ENCODE results near the gene SMYD3.
A peak's percentile ranks its signal among the peaks of the same experiment; 100 is the strongest.

The SMYD3 gene

GRCh38 chr1:246200225-246200624, 306.9 kb downstream of the SMYD3 start:
- no peaks in the 10 kb centered on the region for H3K36me3 ChIP-seq
- TF ChIP-seq, protein P1, sequence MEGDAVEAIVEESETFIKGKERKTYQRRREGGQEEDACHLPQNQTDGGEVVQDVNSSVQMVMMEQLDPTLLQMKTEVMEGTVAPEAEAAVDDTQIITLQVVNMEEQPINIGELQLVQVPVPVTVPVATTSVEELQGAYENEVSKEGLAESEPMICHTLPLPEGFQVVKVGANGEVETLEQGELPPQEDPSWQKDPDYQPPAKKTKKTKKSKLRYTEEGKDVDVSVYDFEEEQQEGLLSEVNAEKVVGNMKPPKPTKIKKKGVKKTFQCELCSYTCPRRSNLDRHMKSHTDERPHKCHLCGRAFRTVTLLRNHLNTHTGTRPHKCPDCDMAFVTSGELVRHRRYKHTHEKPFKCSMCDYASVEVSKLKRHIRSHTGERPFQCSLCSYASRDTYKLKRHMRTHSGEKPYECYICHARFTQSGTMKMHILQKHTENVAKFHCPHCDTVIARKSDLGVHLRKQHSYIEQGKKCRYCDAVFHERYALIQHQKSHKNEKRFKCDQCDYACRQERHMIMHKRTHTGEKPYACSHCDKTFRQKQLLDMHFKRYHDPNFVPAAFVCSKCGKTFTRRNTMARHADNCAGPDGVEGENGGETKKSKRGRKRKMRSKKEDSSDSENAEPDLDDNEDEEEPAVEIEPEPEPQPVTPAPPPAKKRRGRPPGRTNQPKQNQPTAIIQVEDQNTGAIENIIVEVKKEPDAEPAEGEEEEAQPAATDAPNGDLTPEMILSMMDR (IDR thresholded peaks at IDR 0.05; ENCODE audit: low read depth, low read length): no peak
- no peak overlapping the region for H3K4me3 ChIP-seq (ENCODE audit: low read depth, low read length)
- no peaks in the 10 kb centered on the region for H3K27me3 ChIP-seq
- peaks cover 12% of the 10 kb centered on the region for H3K4me1 ChIP-seq
- H3K9me3 ChIP-seq: no peaks in the 10 kb centered on the region
- no peak for DNase-seq

GRCh38 chr1:246199086-246199645, 307.9 kb downstream of the SMYD3 start:
- H3K9me3 ChIP-seq: no peaks in the 10 kb centered on the region
- no peaks in the 10 kb centered on the region for H3K27me3 ChIP-seq
- DNase-seq: peak; percentile 84
- peaks cover 12% of the 10 kb centered on the region for H3K4me1 ChIP-seq
- H3K36me3 ChIP-seq: no peaks in the 10 kb centered on the region
- no peak overlapping the region for H3K4me3 ChIP-seq (ENCODE audit: low read depth, low read length)
- TF ChIP-seq, protein P1 (IDR thresholded peaks at IDR 0.05; ENCODE audit: low read depth, low read length): peak; percentile 8; the same call in 1 of the 2 replicates

DNA sequence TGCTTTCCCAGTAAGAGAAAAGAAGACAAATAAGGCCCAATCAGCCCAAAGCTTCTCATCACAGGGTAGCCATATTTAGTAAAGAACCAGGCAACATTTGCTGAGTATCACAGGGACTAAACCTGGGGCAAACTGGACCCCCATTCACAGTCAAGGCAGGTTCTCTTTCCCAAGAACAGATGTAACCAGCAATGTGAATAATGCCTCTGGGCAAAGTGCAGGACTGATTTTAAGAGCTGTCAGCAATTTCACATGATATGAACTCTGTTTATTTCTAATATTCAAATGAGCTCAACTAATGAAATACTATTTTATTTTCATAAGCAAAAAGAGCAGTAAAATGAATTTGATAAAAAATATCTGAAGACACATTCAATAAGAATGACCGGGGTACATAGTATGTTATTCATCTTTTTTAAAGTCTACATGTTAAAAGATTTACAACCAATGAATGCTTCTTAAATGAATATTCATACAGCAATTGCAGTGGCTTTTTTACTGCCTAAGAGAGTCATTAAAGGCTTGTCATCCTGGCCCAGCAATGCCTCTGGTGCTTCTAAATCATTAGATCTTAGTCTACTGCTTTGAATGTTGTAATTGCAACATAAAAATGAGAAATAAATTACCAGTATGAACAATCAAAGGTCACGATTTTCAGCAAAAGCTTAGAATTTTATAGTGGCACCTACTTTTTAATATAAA, 308.8 kb downstream of the SMYD3 start:
- Histone ChIP-seq H3K4me1 (peaks cover 12% of the 10 kb centered on the region), H3K27me3 (no peaks in the 10 kb centered on the region), H3K36me3 (no peaks in the 10 kb centered on the region), H3K9me3 (no peaks in the 10 kb centered on the region), H3K4me3 (ENCODE audit: low read depth, low read length) (no peak overlapping the region)
- DNase-seq: no peak
- TF ChIP-seq, protein P1 (IDR thresholded peaks at IDR 0.05; ENCODE audit: low read depth, low read length): no peak

DNA sequence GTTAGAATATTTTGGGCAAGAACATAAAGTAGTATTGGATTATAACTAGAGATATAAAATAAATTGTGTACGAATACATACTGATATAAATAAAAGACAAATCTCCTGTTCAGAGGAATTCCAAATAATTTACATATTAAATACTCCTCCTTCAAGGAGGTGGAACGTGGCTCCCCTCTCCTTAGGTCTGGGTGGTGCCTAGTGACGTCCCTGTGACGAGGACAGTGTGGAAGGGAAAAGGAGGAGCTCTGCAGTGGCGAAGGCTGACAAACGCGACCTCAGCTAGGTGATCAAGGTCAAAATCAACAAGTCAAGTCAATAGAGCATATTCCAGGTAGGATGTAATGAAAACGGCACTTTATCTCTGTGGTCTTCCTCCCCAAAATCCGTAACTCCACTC, 310.0 kb downstream of the SMYD3 start:
- TF ChIP-seq, protein P1 (IDR thresholded peaks at IDR 0.05; ENCODE audit: low read depth, low read length): no peak
- no peak for DNase-seq

GRCh38 chr1:246195296-246195695, 311.8 kb downstream of the SMYD3 start:
- Histone ChIP-seq H3K36me3 (no peaks in the 10 kb centered on the region), H3K9me3 (no peaks in the 10 kb centered on the region), H3K4me1 (peaks cover 12% of the 10 kb centered on the region), H3K4me3 (ENCODE audit: low read depth, low read length) (no peak overlapping the region), H3K27me3 (no peaks in the 10 kb centered on the region)
- no peak for DNase-seq
- TF ChIP-seq, protein P1 (IDR thresholded peaks at IDR 0.05; ENCODE audit: low read depth, low read length): no peak

More for the DNA sequence above, 310.0 kb downstream of the SMYD3 start:
- H3K9me3 ChIP-seq: no peaks in the 10 kb centered on the region
- peaks cover 12% of the 10 kb centered on the region for H3K4me1 ChIP-seq
- H3K36me3 ChIP-seq: no peaks in the 10 kb centered on the region
- no peak overlapping the region for H3K4me3 ChIP-seq (ENCODE audit: low read depth, low read length)
- no peaks in the 10 kb centered on the region for H3K27me3 ChIP-seq

- H3K4me3 ChIP-seq (ENCODE audit: low read depth, low read length): no peak overlapping the region
- no peaks in the 10 kb centered on the region for H3K27me3 ChIP-seq
- peaks cover 7% of the 10 kb centered on the region for H3K4me1 ChIP-seq
- TF ChIP-seq, protein P1 (IDR thresholded peaks at IDR 0.05; ENCODE audit: low read depth, low read length): no peak
- H3K9me3 ChIP-seq: no peaks in the 10 kb centered on the region
- no peak for DNase-seq
- H3K36me3 ChIP-seq: no peaks in the 10 kb centered on the region
Measured at GRCh38 chr1:246193537-246193936, 313.5 kb downstream of the SMYD3 start.
